Natural killer cell treated with Interleukin-12 subunit alpha and Interleukin-12 subunit beta and Interleukin-15 and Interleukin-18, amount 100 ng/mL, for 72 hours (primary cell): ENCODE measurements around the gene ARSJ. TPM values are rescaled to one million over a fixed set of nuclear protein-coding genes. Genes with fewer than 3 reads are reported as not detected.

Experiments used
- ATAC-seq, 2 donors: fragments of 150-1000 bp; cut with Tn5 transposase in 1 of 2; sonication (Bioruptor Pico), chemical (Tn5 transposase) in 1 of 2; 2 replicates each; pipeline ENCODE4 v1.10.0; 2021
- DNase-seq: peaks from one replicate; pipeline ENCODE4 v3.0.0; 2022; ENCODE audit warnings: low spot score
- H3K27ac Mint-ChIP-seq, 2 donors: 1 replicate in 1 of 2; 2 replicates in 1 of 2; pipeline ENCODE4 v1.8.0; 2022; ENCODE audit warnings: mixed read lengths in 2 of 2, mild to moderate bottlenecking in 1 of 2, moderate library complexity in 1 of 2
- H3K27me3 Mint-ChIP-seq, 2 donors: 1 replicate in 1 of 2; 2 replicates in 1 of 2; pipeline ENCODE4 v1.8.0; 2022; ENCODE audit warnings: mixed read lengths in 2 of 2
- H3K36me3 Mint-ChIP-seq: one replicate; pipeline ENCODE4 v1.8.0; 2022; ENCODE audit warnings: mixed read lengths
- H3K4me1 Mint-ChIP-seq, 2 donors: 1 replicate in 1 of 2; 2 replicates in 1 of 2; pipeline ENCODE4 v1.8.0; 2022; ENCODE audit warnings: low read depth in 2 of 2, mixed read lengths in 2 of 2, mild to moderate bottlenecking in 1 of 2
- H3K4me3 Mint-ChIP-seq: one replicate; pipeline ENCODE4 v1.8.0; 2022; ENCODE audit warnings: mixed read lengths
- H3K9me3 Mint-ChIP-seq: 2 replicates; pipeline ENCODE4 v1.8.0; 2022; ENCODE audit warnings: mixed read lengths
- total RNA-seq, 2 donors: library from RNA; stranded (reverse); gene quantifications; one replicate each; pipeline ENCODE4 v1.2.3, GENCODE V29; 2022

ARSJ gene
- total RNA-seq, 2 donors from 2014 or later = 0.24 TPM; not detected in 1

- no peak overlapping the region for H3K4me3 Mint-ChIP-seq
- DNase-seq = no peak
- H3K4me1 Mint-ChIP-seq = peaks cover 13 to 15% of the 10 kb centered on the region in 2 donors
- H3K36me3 Mint-ChIP-seq = peaks cover 13% of the 10 kb centered on the region
- no peak for ATAC-seq
- peaks cover 4% of the 10 kb centered on the region for H3K9me3 Mint-ChIP-seq
- H3K27me3 Mint-ChIP-seq = peaks cover 14 to 40% of the 10 kb centered on the region in 2 donors
- H3K27ac Mint-ChIP-seq = no peak overlapping the region
These were observed 1.3 kb downstream of the ARSJ start for GRCh38 chr4:113978105-113978504.

GRCh38 chr4:113977526-113977855, 2.0 kb downstream of the ARSJ start:
- DNase-seq = no peak
- ATAC-seq = no peak
- H3K36me3 Mint-ChIP-seq = peaks cover 13% of the 10 kb centered on the region
- no peak overlapping the region for H3K4me3 Mint-ChIP-seq
- H3K9me3 Mint-ChIP-seq = peaks cover 8% of the 10 kb centered on the region
- H3K27ac Mint-ChIP-seq = no peak overlapping the region
- peaks cover 14 to 39% of the 10 kb centered on the region in 2 donors for H3K27me3 Mint-ChIP-seq
- H3K4me1 Mint-ChIP-seq = peaks cover 13 to 15% of the 10 kb centered on the region in 2 donors

- no peak overlapping the region for H3K27ac Mint-ChIP-seq
- peaks cover 14 to 36% of the 10 kb centered on the region in 2 donors for H3K27me3 Mint-ChIP-seq
- ATAC-seq = no peak
- H3K9me3 Mint-ChIP-seq = peaks cover 8% of the 10 kb centered on the region
- peaks cover 13% of the 10 kb centered on the region for H3K36me3 Mint-ChIP-seq
- H3K4me3 Mint-ChIP-seq = no peak overlapping the region
- no peak for DNase-seq
- peaks cover 13 to 15% of the 10 kb centered on the region in 2 donors for H3K4me1 Mint-ChIP-seq
These were observed 2.5 kb downstream of the ARSJ start for GRCh38 chr4:113976741-113977525.

GRCh38 chr4:113975578-113975977, 3.9 kb downstream of the ARSJ start:
- H3K27ac Mint-ChIP-seq = no peak overlapping the region
- H3K4me3 Mint-ChIP-seq = no peak overlapping the region
- ATAC-seq (no peak), DNase-seq (no peak)
- peaks cover 13% of the 10 kb centered on the region for H3K36me3 Mint-ChIP-seq
- peaks cover 10 to 32% of the 10 kb centered on the region in 2 donors for H3K27me3 Mint-ChIP-seq
- peaks cover 8% of the 10 kb centered on the region for H3K9me3 Mint-ChIP-seq
- H3K4me1 Mint-ChIP-seq = peaks cover 12 to 15% of the 10 kb centered on the region in 2 donors

GRCh38 chr4:113974467-113974866, 5.0 kb downstream of the ARSJ start:
- Mint-ChIP-seq H3K4me3 (no peak overlapping the region), H3K36me3 (peaks cover 13% of the 10 kb centered on the region), H3K4me1 (peaks cover 1 to 8% of the 10 kb centered on the region in 2 donors), H3K27me3 (peaks cover 3 to 21% of the 10 kb centered on the region in 2 donors), H3K27ac (no peak overlapping the region), H3K9me3 (peaks cover 8% of the 10 kb centered on the region)
- no peak for DNase-seq
- ATAC-seq = no peak

- peaks cover 13% of the 10 kb centered on the region for H3K36me3 Mint-ChIP-seq
- H3K27ac Mint-ChIP-seq = no peak overlapping the region
- peaks cover 8% of the 10 kb centered on the region for H3K9me3 Mint-ChIP-seq
- H3K4me3 Mint-ChIP-seq = no peak overlapping the region
- DNase-seq = no peak
- peaks cover 0 to 21% of the 10 kb centered on the region in 2 donors for H3K27me3 Mint-ChIP-seq
- no peak for ATAC-seq
- H3K4me1 Mint-ChIP-seq = peaks cover 0 to 3% of the 10 kb centered on the region in 2 donors
These were observed 6.1 kb downstream of the ARSJ start for GRCh38 chr4:113973345-113973744.

GRCh38 chr4:113972781-113973180, 6.7 kb downstream of the ARSJ start:
- Mint-ChIP-seq H3K36me3 (peaks cover 13% of the 10 kb centered on the region), H3K4me3 (no peak overlapping the region), H3K9me3 (peaks cover 8% of the 10 kb centered on the region), H3K27ac (no peak overlapping the region), H3K4me1 (peaks cover 0 to 3% of the 10 kb centered on the region in 2 donors), H3K27me3 (peaks cover 0 to 21% of the 10 kb centered on the region in 2 donors)
- DNase-seq (no peak), ATAC-seq (no peak)

GRCh38 chr4:113971706-113972360, 7.6 kb downstream of the ARSJ start:
- no peak overlapping the region for H3K4me3 Mint-ChIP-seq
- H3K4me1 Mint-ChIP-seq = peaks cover 0 to 3% of the 10 kb centered on the region in 2 donors
- ATAC-seq (no peak), DNase-seq (no peak)
- H3K27ac Mint-ChIP-seq = no peak overlapping the region
- H3K36me3 Mint-ChIP-seq = peaks cover 13% of the 10 kb centered on the region
- peaks cover 0 to 21% of the 10 kb centered on the region in 2 donors for H3K27me3 Mint-ChIP-seq
- H3K9me3 Mint-ChIP-seq = peaks cover 8% of the 10 kb centered on the region

- H3K27ac Mint-ChIP-seq = no peak overlapping the region
- ATAC-seq (no peak), DNase-seq (no peak)
- peaks cover 8% of the 10 kb centered on the region for H3K9me3 Mint-ChIP-seq
- H3K27me3 Mint-ChIP-seq = peaks cover 0 to 27% of the 10 kb centered on the region in 2 donors
- peaks cover 13% of the 10 kb centered on the region for H3K36me3 Mint-ChIP-seq
- H3K4me1 Mint-ChIP-seq = peaks cover 0 to 3% of the 10 kb centered on the region in 2 donors
- no peak overlapping the region for H3K4me3 Mint-ChIP-seq
These were observed 9.6 kb downstream of the ARSJ start for GRCh38 chr4:113969709-113970334.

- Mint-ChIP-seq H3K9me3 (peaks cover 6% of the 10 kb centered on the region), H3K27ac (no peak overlapping the region), H3K36me3 (peaks cover 3% of the 10 kb centered on the region), H3K4me1 (peaks cover 0 to 3% of the 10 kb centered on the region in 2 donors), H3K27me3 (peaks cover 0 to 15% of the 10 kb centered on the region in 2 donors), H3K4me3 (no peak overlapping the region)
- ATAC-seq (no peak), DNase-seq (no peak)
These were observed 11.0 kb downstream of the ARSJ start for GRCh38 chr4:113968473-113968872.

- Mint-ChIP-seq H3K9me3 (peaks cover 6% of the 10 kb centered on the region), H3K4me3 (no peak overlapping the region), H3K4me1 (peaks cover 0 to 6% of the 10 kb centered on the region in 2 donors), H3K27me3 (peaks cover 0 to 13% of the 10 kb centered on the region in 2 donors), H3K36me3 (peaks cover 7% of the 10 kb centered on the region), H3K27ac (no peak overlapping the region)
- no peak for ATAC-seq
- no peak for DNase-seq
These were observed 11.8 kb downstream of the ARSJ start for GRCh38 chr4:113967687-113968086.

- H3K9me3 Mint-ChIP-seq = peaks cover 7% of the 10 kb centered on the region
- peaks cover 10% of the 10 kb centered on the region for H3K36me3 Mint-ChIP-seq
- peaks cover 0 to 23% of the 10 kb centered on the region in 2 donors for H3K27me3 Mint-ChIP-seq
- H3K4me3 Mint-ChIP-seq = no peak overlapping the region
- H3K4me1 Mint-ChIP-seq = peaks cover 0 to 9% of the 10 kb centered on the region in 2 donors
- H3K27ac Mint-ChIP-seq = no peak overlapping the region
- DNase-seq (no peak), ATAC-seq (no peak)
These were observed 16.7 kb downstream of the ARSJ start for GRCh38 chr4:113962719-113963265.

- no peak overlapping the region for H3K27ac Mint-ChIP-seq
- H3K4me3 Mint-ChIP-seq = no peak overlapping the region
- H3K4me1 Mint-ChIP-seq = peaks cover 0 to 9% of the 10 kb centered on the region in 2 donors
- H3K36me3 Mint-ChIP-seq = peaks cover 10% of the 10 kb centered on the region
- H3K9me3 Mint-ChIP-seq = peaks cover 7% of the 10 kb centered on the region
- ATAC-seq (no peak), DNase-seq (no peak)
- peaks cover 0 to 27% of the 10 kb centered on the region in 2 donors for H3K27me3 Mint-ChIP-seq
These were observed 17.5 kb downstream of the ARSJ start for GRCh38 chr4:113962016-113962347.
